ENCODE results near the gene AQP12B. TPM values are rescaled to one million over a fixed set of nuclear protein-coding genes. Genes with fewer than 3 reads are reported as not detected.

The AQP12B gene
- total RNA-seq, 1 experiment from 2014 or later = not detected

DNA sequence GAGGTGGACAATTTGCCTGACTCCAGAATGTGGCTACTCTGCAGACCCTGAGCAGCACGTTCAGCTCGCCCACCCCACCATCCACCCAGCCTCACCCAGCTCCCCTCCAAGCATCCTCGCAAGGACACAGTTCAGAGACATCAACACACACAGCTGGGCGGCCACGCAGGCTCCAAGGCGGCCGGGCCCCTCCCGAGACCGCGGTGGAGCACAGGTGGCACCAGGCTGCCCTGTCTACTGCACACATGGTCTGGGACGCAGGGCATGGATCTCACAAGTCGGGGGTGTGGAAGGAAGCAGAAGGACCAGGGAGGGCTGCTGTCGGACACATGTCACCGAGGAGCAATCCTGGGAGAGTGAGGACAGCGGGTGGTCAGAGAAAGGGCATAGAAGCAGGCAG, 45.2 kb upstream of the AQP12B start:
- Histone ChIP-seq H3K4me2 (ENCODE audit: low read length) (no peak overlapping the region), H3K9me3 (ENCODE audit: low read length) (no peaks in the 10 kb centered on the region), H3K27ac (ENCODE audit: low read length) (no peak overlapping the region), H3K4me3 (ENCODE audit: low read length) (no peak overlapping the region), H3K9me2 (replicated peaks; ENCODE audit: low read length) (no peaks in the 10 kb centered on the region), H3K9ac (ENCODE audit: low read length) (no peak overlapping the region), H2AFZ (ENCODE audit: low read length) (no peak overlapping the region), H3K27me3 (ENCODE audit: low read length) (no peaks in the 10 kb centered on the region), H4K20me1 (ENCODE audit: low read length) (no peaks in the 10 kb centered on the region), H3F3A (ENCODE audit: low read length, unreplicated experiment) (no peaks in the 10 kb centered on the region), H3K36me3 (ENCODE audit: low read depth, low read length) (no peaks in the 10 kb centered on the region), H3K79me2 (ENCODE audit: low read length) (no peaks in the 10 kb centered on the region), H3K4me1 (ENCODE audit: insufficient read depth, low read length) (no peaks in the 10 kb centered on the region)
- TF ChIP-seq EZH2phosphoT487 (IDR thresholded peaks at IDR 0.05; ENCODE audit: borderline replicate concordance, low read length) (no peak), EZH2 (IDR thresholded peaks at IDR 0.05; ENCODE audit: low read length, unreplicated experiment) (no peak)
- TF ChIP-seq, protein P1, sequence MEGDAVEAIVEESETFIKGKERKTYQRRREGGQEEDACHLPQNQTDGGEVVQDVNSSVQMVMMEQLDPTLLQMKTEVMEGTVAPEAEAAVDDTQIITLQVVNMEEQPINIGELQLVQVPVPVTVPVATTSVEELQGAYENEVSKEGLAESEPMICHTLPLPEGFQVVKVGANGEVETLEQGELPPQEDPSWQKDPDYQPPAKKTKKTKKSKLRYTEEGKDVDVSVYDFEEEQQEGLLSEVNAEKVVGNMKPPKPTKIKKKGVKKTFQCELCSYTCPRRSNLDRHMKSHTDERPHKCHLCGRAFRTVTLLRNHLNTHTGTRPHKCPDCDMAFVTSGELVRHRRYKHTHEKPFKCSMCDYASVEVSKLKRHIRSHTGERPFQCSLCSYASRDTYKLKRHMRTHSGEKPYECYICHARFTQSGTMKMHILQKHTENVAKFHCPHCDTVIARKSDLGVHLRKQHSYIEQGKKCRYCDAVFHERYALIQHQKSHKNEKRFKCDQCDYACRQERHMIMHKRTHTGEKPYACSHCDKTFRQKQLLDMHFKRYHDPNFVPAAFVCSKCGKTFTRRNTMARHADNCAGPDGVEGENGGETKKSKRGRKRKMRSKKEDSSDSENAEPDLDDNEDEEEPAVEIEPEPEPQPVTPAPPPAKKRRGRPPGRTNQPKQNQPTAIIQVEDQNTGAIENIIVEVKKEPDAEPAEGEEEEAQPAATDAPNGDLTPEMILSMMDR (conservative IDR thresholded peaks at IDR 0.05; ENCODE audit: low read depth, low read length) = no peak
- no peak for ATAC-seq
- DNase-seq = no peak
- intact Hi-C loops (cut with micrococcal nuclease) = no loop called here
- BruUV-seq (replicated peaks) = no TSS peak
- ChIA-PET POLR2A (ENCODE audit: unreplicated experiment) (no interaction called here), CTCF (no interaction called here)

- DNase-seq = no peak
- Histone ChIP-seq H4K20me1 (ENCODE audit: low read length) (no peaks in the 10 kb centered on the region), H3K4me1 (ENCODE audit: insufficient read depth, low read length) (no peaks in the 10 kb centered on the region), H3K4me2 (ENCODE audit: low read length) (no peak overlapping the region), H3K27ac (ENCODE audit: low read length) (no peak overlapping the region), H3K9me2 (replicated peaks; ENCODE audit: low read length) (no peaks in the 10 kb centered on the region), H3F3A (ENCODE audit: low read length, unreplicated experiment) (no peaks in the 10 kb centered on the region), H3K9me3 (ENCODE audit: low read length) (no peaks in the 10 kb centered on the region), H3K9ac (ENCODE audit: low read length) (no peak overlapping the region), H3K4me3 (ENCODE audit: low read length) (no peak overlapping the region), H3K36me3 (ENCODE audit: low read depth, low read length) (no peaks in the 10 kb centered on the region), H3K79me2 (ENCODE audit: low read length) (no peaks in the 10 kb centered on the region), H3K27me3 (ENCODE audit: low read length) (no peaks in the 10 kb centered on the region), H2AFZ (ENCODE audit: low read length) (no peak overlapping the region)
- no peak for ATAC-seq
- TF ChIP-seq, protein P1 (conservative IDR thresholded peaks at IDR 0.05; ENCODE audit: low read depth, low read length) = no peak
- TF ChIP-seq EZH2phosphoT487 (IDR thresholded peaks at IDR 0.05; ENCODE audit: borderline replicate concordance, low read length) (no peak), EZH2 (IDR thresholded peaks at IDR 0.05; ENCODE audit: low read length, unreplicated experiment) (no peak)
- intact Hi-C loops (cut with micrococcal nuclease) = no loop called here
- ChIA-PET CTCF (no interaction called here), POLR2A (ENCODE audit: unreplicated experiment) (no interaction called here)
- BruUV-seq (replicated peaks) = no TSS peak
Measured at GRCh38 chr2:240727439-240727838, 44.8 kb upstream of the AQP12B start.

GRCh38 chr2:240726876-240727275, 44.2 kb upstream of the AQP12B start:
- TF ChIP-seq EZH2phosphoT487 (IDR thresholded peaks at IDR 0.05; ENCODE audit: borderline replicate concordance, low read length) (no peak), EZH2 (IDR thresholded peaks at IDR 0.05; ENCODE audit: low read length, unreplicated experiment) (no peak)
- TF ChIP-seq, protein P1 (conservative IDR thresholded peaks at IDR 0.05; ENCODE audit: low read depth, low read length) = no peak
- Histone ChIP-seq H3K4me1 (ENCODE audit: insufficient read depth, low read length) (no peaks in the 10 kb centered on the region), H3K36me3 (ENCODE audit: low read depth, low read length) (no peaks in the 10 kb centered on the region), H3K27me3 (ENCODE audit: low read length) (no peaks in the 10 kb centered on the region), H3K79me2 (ENCODE audit: low read length) (no peaks in the 10 kb centered on the region), H3K9ac (ENCODE audit: low read length) (no peak overlapping the region), H3K4me3 (ENCODE audit: low read length) (no peak overlapping the region), H3K27ac (ENCODE audit: low read length) (no peak overlapping the region), H3K9me2 (replicated peaks; ENCODE audit: low read length) (no peaks in the 10 kb centered on the region), H3K4me2 (ENCODE audit: low read length) (no peak overlapping the region), H3K9me3 (ENCODE audit: low read length) (no peaks in the 10 kb centered on the region), H4K20me1 (ENCODE audit: low read length) (no peaks in the 10 kb centered on the region), H2AFZ (ENCODE audit: low read length) (no peak overlapping the region), H3F3A (ENCODE audit: low read length, unreplicated experiment) (no peaks in the 10 kb centered on the region)
- DNase-seq (no peak), ATAC-seq (no peak)
- POLR2A ChIA-PET (ENCODE audit: unreplicated experiment) = no interaction called here
- no TSS peak for BruUV-seq (replicated peaks)
- intact Hi-C loops (cut with micrococcal nuclease) = no loop called here
- CTCF ChIA-PET = no interaction called here
